HepG2 (cell line): Measurements from ENCODE around the gene GTF2A2. TPM values are rescaled to one million over a fixed set of nuclear protein-coding genes. Genes with fewer than 3 reads are reported as not detected.

Source experiments
- ATAC-seq: fragments of 200-7000 bp; cut with Tn5 transposase; 3 replicates; pipeline ENCODE4 v1.9.1; 2020; ENCODE audit warnings: mild to moderate bottlenecking, moderate library complexity
- BruUV-seq: library from RNA; stranded (reverse); fragments of 400-500 nt; replicated peaks from 2 replicates; lab custom pipeline; 2021; lab: Mats Ljungman, UMichigan
- CTCF ChIA-PET: fragments of 300-600 bp; formaldehyde crosslinking; extraction: SDS; loops from one replicate; lab custom pipeline; 2021; ENCODE audit warnings: low total read pairs, inconsistent platforms, low intra/inter-chr PET ratio; lab: Yijun Ruan, JAX
- POLR2A ChIA-PET: fragments of 350-600 bp; sonication (Branson Sonifier 250); formaldehyde crosslinking; loops from one replicate; lab custom pipeline; 2020; ENCODE audit warnings: antibody characterized with exemption, inconsistent platforms; lab: Yijun Ruan, JAX
- DNase-seq: peaks from one replicate; pipeline ENCODE4 v3.0.0-alpha.2; 2015; ENCODE audit warnings: low spot score
- FAIRE-seq: peaks from 3 replicates; lab custom pipeline; 2011; peaks lifted over from hg19 to GRCh38; lab: Jason Lieb, UNC
- H2AFZ ChIP-seq: one replicate; pipeline ENCODE4 v1.6.1; 2011; ENCODE audit warnings: low read length, inconsistent platforms
- H3K27ac ChIP-seq: fragments of 300-600 bp; 3 replicates; pipeline ENCODE4 v1.8.0; 2011; ENCODE audit warnings: mixed run types, mild to moderate bottlenecking, mixed read lengths, low read length, inconsistent platforms; ENCODE audit not compliant: insufficient read depth; ENCODE audit errors: extremely low read length
- H3K27me3 ChIP-seq, 2 experiments: fragments of 200-600 bp in 1 of 2; 2 replicates in 1 of 2; 3 replicates in 1 of 2; pipeline versions ENCODE4 v1.6.0 to v1.8.0; 2011; ENCODE audit warnings: low read length in 2 of 2, mild to moderate bottlenecking in 2 of 2, moderate library complexity in 2 of 2, inconsistent platforms in 1 of 2; ENCODE audit not compliant: insufficient read depth in 2 of 2, control insufficient read depth in 1 of 2
- H3K36me3 ChIP-seq, 2 experiments: fragments of 200-600 bp in 1 of 2; replicated peaks in 1 of 2; 2 replicates in 1 of 2; 3 replicates in 1 of 2; pipeline versions ENCODE4 v1.5.1 to v1.8.0; 2011; ENCODE audit warnings: low read length in 2 of 2, inconsistent platforms in 1 of 2; ENCODE audit not compliant: insufficient read depth in 2 of 2, control insufficient read depth in 1 of 2
- H3K4me1 ChIP-seq: 2 replicates; pipeline ENCODE4 v1.5.1; 2012; ENCODE audit warnings: low read length, inconsistent platforms; ENCODE audit not compliant: insufficient read depth
- H3K4me2 ChIP-seq: 2 replicates; pipeline ENCODE4 v1.6.0; 2011; ENCODE audit warnings: low read depth, low read length, inconsistent platforms
- H3K4me3 ChIP-seq, 3 experiments: fragments of 200-600 bp in 1 of 3; sonication (generic), shearing (Covaris generic) in 1 of 3; replicated peaks in 1 of 3; 2 replicates each; pipeline ENCODE4 v1.5.1; 2011 to 2016; ENCODE audit warnings: low read length in 3 of 3, inconsistent platforms in 2 of 3, low read depth in 2 of 3, mild to moderate bottlenecking in 2 of 3, control low read depth in 1 of 3, mixed read lengths in 1 of 3; ENCODE audit not compliant: insufficient read depth in 1 of 3
- H3K79me2 ChIP-seq: one replicate; pipeline ENCODE4 v1.6.1; 2011; ENCODE audit warnings: low read length, inconsistent platforms; ENCODE audit not compliant: insufficient read depth
- H3K9ac ChIP-seq: 2 replicates; pipeline ENCODE4 v1.6.0; 2011; ENCODE audit warnings: mild to moderate bottlenecking, low read depth, low read length, inconsistent platforms; ENCODE audit not compliant: insufficient read depth
- H3K9me3 ChIP-seq: 2 replicates; pipeline ENCODE4 v1.5.1; 2012; ENCODE audit warnings: mild to moderate bottlenecking, low read length
- H4K20me1 ChIP-seq: 2 replicates; pipeline ENCODE4 v1.6.0; 2011; ENCODE audit warnings: inconsistent platforms, mild to moderate bottlenecking, low read length, moderate library complexity; ENCODE audit not compliant: insufficient read depth
- ARNT ChIP-seq: fragments of 450-650 bp; IDR thresholded peaks from 2 replicates; pipeline ENCODE4 v1.6.1; 2017
- MBNL3 ChIP-seq: fragments of 250-450 bp; sonication (Bioruptor Pico); conservative IDR thresholded peaks from 2 replicates; pipeline ENCODE4 v1.8.0; 2022; ENCODE audit warnings: mild to moderate bottlenecking, inconsistent platforms
- NCOA2 ChIP-seq: sonication (generic); formaldehyde crosslinking; IDR thresholded peaks from 2 replicates; pipeline ENCODE4 v1.8.0; 2022; ENCODE audit warnings: inconsistent platforms
- TRAFD1 ChIP-seq: sonication (generic); formaldehyde crosslinking; IDR thresholded peaks from 2 replicates; pipeline ENCODE4 v1.5.1; 2020; ENCODE audit warnings: missing genetic modification reagents, mild to moderate bottlenecking, borderline replicate concordance
- ZNF674 ChIP-seq: sonication (generic); formaldehyde crosslinking; IDR thresholded peaks from 2 replicates; pipeline ENCODE4 v1.5.0; 2020; ENCODE audit warnings: low read depth, mild to moderate bottlenecking, missing genetic modification reagents
- whole genome bisulfite sequencing: methylation state at CpG from one replicate; pipeline ENCODE4 v1.1.6; 2017; ENCODE audit warnings: low lambda C conversion rate; 5-methylcytosine and 5-hydroxymethylcytosine counted together
- in situ Hi-C: cut with HindIII; loops from 2 replicates; pipeline ENCODE4 v1.10.0; 2017; ENCODE audit warnings: low pct_unique_long_range_greater_than_20kb; ENCODE audit not compliant: extremely low pct_ligation_motif_present
- intact Hi-C: fragments of 100-400 bp; cut with micrococcal nuclease; formaldehyde crosslinking; loops from one replicate; pipeline ENCODE4 v1.10.0; 2022; ENCODE audit not compliant: unreplicated experiment
- polyA plus RNA-seq, 8 experiments: library from polyadenylated mRNA; depleted of rRNA in 3 of 8; stranded (reverse) in 7 of 8; unstranded in 1 of 8; fragments of >200 nt; fragmentation: Illumina TruSeq in 4 of 8; extraction: Trizol in 4 of 8; gene quantifications; 2 replicates each; pipeline versions ENCODE4 v1.2.1 to v1.2.3, GENCODE V29; 2011 to 2016; ENCODE audit warnings: low read depth in 4 of 8, missing spikeins in 1 of 8, mixed read lengths in 1 of 8; ENCODE audit not compliant: insufficient read depth in 1 of 8
- total RNA-seq, 5 experiments: library from RNA; depleted of rRNA; stranded (reverse); fragments of >200 nt; fragmentation: Illumina TruSeq; extraction: Trizol; gene quantifications; 2 replicates each; pipeline ENCODE4 v1.2.3, GENCODE V29; 2016; ENCODE audit warnings: low read depth in 1 of 5
- TF ChIP-seq, protein P1 (sequence below): sonication (generic); formaldehyde crosslinking; IDR thresholded peaks from 2 replicates; pipeline ENCODE4 v1.4.0; 2020; ENCODE audit warnings: missing genetic modification reagents

The GTF2A2 gene
- total and polyA plus RNA-seq, 2 of the 13 experiments (the other 11 are each of a cell fraction or from before 2014, with no cell fraction given): 24.4 to 106 TPM

DNA sequence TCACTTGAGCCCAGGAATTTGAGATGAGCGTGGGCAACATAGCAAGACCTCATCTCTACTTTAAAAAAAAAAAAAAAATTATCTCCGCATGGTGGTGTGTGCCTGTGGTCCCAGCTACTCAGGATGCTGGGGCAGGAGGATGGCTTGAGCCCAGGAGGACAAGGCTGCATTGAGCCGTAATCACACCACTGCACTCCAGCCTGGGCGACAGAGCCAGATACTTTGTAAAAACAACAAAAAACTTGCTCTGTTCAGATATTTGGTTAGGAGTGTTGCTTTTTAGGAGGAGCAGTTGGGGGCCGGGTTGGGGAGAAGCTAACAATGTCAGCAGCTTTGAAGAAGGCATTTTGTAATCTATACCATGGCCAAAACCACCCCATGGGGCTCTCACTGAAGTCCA lies 41.7 kb downstream of the GTF2A2 start:
- Histone ChIP-seq H3K27ac (no peak overlapping the region), H3K9me3 (no peaks in the 10 kb centered on the region), H3K4me1 (peaks cover 58% of the 10 kb centered on the region), H4K20me1 (no peaks in the 10 kb centered on the region), H3K4me2 (no peak overlapping the region), H3K36me3 (peaks cover 5 to 18% of the 10 kb centered on the region in 2 experiments; a peak in 3 of 5 replicates), H3K79me2 (peaks cover 5% of the 10 kb centered on the region)
- intact Hi-C loops: no loop called here
- no TSS peak for BruUV-seq
- FAIRE-seq: no peak
- POLR2A ChIA-PET: no interaction called here
- in situ Hi-C loops: loop anchor here (5.0 kb wide), 1 partner anchor 73 kb away; no protein-coding TSS in a partner anchor
- TF ChIP-seq MBNL3 (no peak), ZNF674 (CRISPR knock-in tag) (no peak), ARNT (no peak), NCOA2 (no peak), TRAFD1 (no peak)
- TF ChIP-seq, protein P1, sequence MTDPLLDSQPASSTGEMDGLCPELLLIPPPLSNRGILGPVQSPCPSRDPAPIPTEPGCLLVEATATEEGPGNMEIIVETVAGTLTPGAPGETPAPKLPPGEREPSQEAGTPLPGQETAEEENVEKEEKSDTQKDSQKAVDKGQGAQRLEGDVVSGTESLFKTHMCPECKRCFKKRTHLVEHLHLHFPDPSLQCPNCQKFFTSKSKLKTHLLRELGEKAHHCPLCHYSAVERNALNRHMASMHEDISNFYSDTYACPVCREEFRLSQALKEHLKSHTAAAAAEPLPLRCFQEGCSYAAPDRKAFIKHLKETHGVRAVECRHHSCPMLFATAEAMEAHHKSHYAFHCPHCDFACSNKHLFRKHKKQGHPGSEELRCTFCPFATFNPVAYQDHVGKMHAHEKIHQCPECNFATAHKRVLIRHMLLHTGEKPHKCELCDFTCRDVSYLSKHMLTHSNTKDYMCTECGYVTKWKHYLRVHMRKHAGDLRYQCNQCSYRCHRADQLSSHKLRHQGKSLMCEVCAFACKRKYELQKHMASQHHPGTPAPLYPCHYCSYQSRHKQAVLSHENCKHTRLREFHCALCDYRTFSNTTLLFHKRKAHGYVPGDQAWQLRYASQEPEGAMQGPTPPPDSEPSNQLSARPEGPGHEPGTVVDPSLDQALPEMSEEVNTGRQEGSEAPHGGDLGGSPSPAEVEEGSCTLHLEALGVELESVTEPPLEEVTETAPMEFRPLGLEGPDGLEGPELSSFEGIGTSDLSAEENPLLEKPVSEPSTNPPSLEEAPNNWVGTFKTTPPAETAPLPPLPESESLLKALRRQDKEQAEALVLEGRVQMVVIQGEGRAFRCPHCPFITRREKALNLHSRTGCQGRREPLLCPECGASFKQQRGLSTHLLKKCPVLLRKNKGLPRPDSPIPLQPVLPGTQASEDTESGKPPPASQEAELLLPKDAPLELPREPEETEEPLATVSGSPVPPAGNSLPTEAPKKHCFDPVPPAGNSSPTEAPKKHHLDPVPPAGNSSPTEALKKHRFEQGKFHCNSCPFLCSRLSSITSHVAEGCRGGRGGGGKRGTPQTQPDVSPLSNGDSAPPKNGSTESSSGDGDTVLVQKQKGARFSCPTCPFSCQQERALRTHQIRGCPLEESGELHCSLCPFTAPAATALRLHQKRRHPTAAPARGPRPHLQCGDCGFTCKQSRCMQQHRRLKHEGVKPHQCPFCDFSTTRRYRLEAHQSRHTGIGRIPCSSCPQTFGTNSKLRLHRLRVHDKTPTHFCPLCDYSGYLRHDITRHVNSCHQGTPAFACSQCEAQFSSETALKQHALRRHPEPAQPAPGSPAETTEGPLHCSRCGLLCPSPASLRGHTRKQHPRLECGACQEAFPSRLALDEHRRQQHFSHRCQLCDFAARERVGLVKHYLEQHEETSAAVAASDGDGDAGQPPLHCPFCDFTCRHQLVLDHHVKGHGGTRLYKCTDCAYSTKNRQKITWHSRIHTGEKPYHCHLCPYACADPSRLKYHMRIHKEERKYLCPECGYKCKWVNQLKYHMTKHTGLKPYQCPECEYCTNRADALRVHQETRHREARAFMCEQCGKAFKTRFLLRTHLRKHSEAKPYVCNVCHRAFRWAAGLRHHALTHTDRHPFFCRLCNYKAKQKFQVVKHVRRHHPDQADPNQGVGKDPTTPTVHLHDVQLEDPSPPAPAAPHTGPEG: no peak
- TF ChIP-seq, all 625 proteins: peak for 0
- ATAC-seq: no peak
- H3K4me3 ChIP-seq: no peak overlapping the region
- DNase-seq: no peak
- H3K27me3 ChIP-seq: no peaks in the 10 kb centered on the region
- WGBS: 81% methylated on average over 5 of the region's 5 CpGs
- no peak overlapping the region for H2AFZ ChIP-seq
- H3K9ac ChIP-seq: no peak overlapping the region
- CTCF ChIA-PET: no interaction called here
